Measurements from ENCODE around the gene ELFN2.

The ELFN2 gene

GRCh38 chr22:37379722-37380121, 47.6 kb downstream of the ELFN2 start:
- no peak for DNase-seq

- no peak for DNase-seq
Measured at GRCh38 chr22:37379085-37379484, 48.2 kb downstream of the ELFN2 start.

GRCh38 chr22:37378642-37379058, 48.6 kb downstream of the ELFN2 start:
- no peak for DNase-seq

GRCh38 chr22:37377927-37378326, 49.4 kb downstream of the ELFN2 start:
- no peak for DNase-seq

GRCh38 chr22:37377138-37377537, 50.1 kb downstream of the ELFN2 start:
- no peak for DNase-seq

- no peak for DNase-seq
Measured at GRCh38 chr22:37376643-37377042, 50.6 kb downstream of the ELFN2 start.

- no peak for DNase-seq
Measured at GRCh38 chr22:37375801-37376200, 51.5 kb downstream of the ELFN2 start.

- no peak for DNase-seq
Measured at GRCh38 chr22:37374571-37374970, 52.7 kb downstream of the ELFN2 start.

- DNase-seq, result no peak
Measured at GRCh38 chr22:37373451-37373850, 53.8 kb downstream of the ELFN2 start.

GRCh38 chr22:37371911-37372310, 55.4 kb downstream of the ELFN2 start:
- no peak for DNase-seq

GRCh38 chr22:37371491-37371890, 55.8 kb downstream of the ELFN2 start:
- DNase-seq, result no peak

- DNase-seq, result no peak
Measured at GRCh38 chr22:37370306-37370979, 56.8 kb downstream of the ELFN2 start.

- DNase-seq, result no peak
Measured at GRCh38 chr22:37369483-37369882, 57.8 kb downstream of the ELFN2 start.

- DNase-seq, result no peak
Measured at GRCh38 chr22:37368058-37368457, 59.2 kb downstream of the ELFN2 start.

GRCh38 chr22:37366601-37367000, 60.7 kb downstream of the ELFN2 start:
- DNase-seq, result no peak

- no peak for DNase-seq
Measured at GRCh38 chr22:37365950-37366349, 61.3 kb downstream of the ELFN2 start.

GRCh38 chr22:37363261-37363992, 63.9 kb downstream of the ELFN2 start:
- no peak for DNase-seq

- no peak for DNase-seq
Measured at GRCh38 chr22:37362621-37363020, 64.7 kb downstream of the ELFN2 start.

GRCh38 chr22:37358917-37359316, 68.4 kb downstream of the ELFN2 start:
- DNase-seq, result no peak

- no peak for DNase-seq
Measured at GRCh38 chr22:37358386-37358785, 68.9 kb downstream of the ELFN2 start.

- DNase-seq, result no peak
Measured at GRCh38 chr22:37357446-37358075, 69.7 kb downstream of the ELFN2 start.

GRCh38 chr22:37356922-37357321, 70.4 kb downstream of the ELFN2 start:
- no peak for DNase-seq

GRCh38 chr22:37355174-37355573, 72.1 kb downstream of the ELFN2 start:
- DNase-seq, result no peak

GRCh38 chr22:37354670-37355069, 72.6 kb downstream of the ELFN2 start:
- DNase-seq, result no peak

Measured in stimulated activated CD4-positive, alpha-beta T cell treated with anti-CD3 and anti-CD28 coated beads, Interleukin-2, amount 100 ng/mL, for 48 hours (primary cell).